GM15510 (cell line): ENCODE data around the gene SPPL2C.

ENCODE experiments used
- POLR2A ChIP-seq: IDR thresholded peaks from 3 replicates; pipeline ENCODE4 v1.6.1; 2011; ENCODE audit warnings: borderline replicate concordance; ENCODE audit not compliant: insufficient read length; ENCODE audit errors: extremely low read depth

SPPL2C gene

GRCh38 chr17:45839442-45839841, 5.2 kb upstream of the SPPL2C start:
- no peak for TF ChIP-seq POLR2A

- no peak for TF ChIP-seq POLR2A
Measured at GRCh38 chr17:45841186-45841585, 3.5 kb upstream of the SPPL2C start.

DNA sequence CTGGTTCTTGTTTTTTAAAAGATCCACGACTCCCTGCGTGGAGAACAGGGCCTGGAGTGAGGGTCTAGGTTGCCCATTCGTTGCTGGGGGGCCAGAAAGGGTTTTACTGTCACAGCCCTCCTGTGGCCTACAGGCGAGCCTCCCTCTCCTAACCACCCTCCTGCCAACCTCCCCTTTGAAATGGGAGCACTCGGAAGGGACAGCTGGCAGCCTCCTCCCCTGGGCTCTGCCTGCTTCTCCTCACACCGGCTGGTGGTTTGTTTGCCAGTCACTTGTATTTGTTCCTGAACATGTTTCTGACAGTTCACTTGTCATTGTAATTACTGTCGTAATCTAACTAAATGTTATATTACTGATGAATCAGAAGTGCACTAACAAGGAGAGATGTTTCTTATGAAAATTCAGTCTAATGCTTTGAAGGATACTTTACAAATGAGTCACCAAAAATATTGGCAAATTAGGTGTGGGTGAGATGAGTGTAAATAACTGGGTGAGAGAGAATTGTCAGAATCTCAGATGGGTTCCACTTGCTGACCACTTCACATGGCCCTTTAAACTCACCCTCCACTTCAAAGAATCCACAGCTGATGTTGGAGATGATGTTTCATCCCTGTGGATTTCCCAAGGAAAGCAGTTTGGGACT, 2.7 kb upstream of the SPPL2C start:
- no peak for TF ChIP-seq POLR2A

- no peak for TF ChIP-seq POLR2A
Measured at GRCh38 chr17:45843722-45844121, 959 bp upstream of the SPPL2C start.

DNA sequence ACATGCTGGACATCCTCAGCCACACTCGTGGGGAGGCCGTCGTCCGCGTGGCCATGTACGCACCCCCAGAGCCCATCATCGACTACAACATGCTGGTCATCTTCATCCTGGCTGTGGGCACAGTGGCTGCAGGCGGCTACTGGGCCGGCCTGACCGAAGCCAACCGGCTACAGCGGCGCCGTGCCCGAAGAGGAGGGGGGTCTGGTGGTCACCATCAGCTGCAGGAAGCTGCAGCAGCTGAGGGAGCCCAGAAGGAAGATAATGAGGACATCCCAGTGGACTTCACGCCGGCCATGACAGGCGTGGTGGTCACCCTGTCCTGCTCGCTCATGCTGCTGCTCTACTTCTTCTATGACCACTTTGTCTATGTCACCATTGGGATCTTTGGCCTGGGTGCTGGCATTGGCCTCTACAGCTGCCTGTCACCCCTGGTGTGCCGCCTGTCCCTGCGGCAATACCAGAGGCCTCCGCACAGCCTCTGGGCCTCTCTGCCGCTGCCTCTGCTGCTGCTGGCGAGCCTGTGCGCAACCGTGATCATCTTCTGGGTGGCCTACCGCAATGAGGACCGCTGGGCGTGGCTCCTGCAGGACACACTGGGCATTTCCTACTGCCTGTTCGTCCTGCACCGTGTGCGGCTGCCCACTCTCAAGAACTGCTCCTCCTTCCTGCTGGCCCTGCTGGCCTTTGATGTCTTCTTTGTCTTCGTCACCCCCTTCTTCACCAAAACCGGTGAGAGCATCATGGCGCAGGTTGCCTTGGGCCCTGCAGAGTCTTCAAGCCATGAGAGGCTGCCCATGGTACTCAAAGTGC, 900 bp downstream of the SPPL2C start:
- no peak for TF ChIP-seq POLR2A

- no peak for TF ChIP-seq POLR2A
Measured at GRCh38 chr17:45846223-45846622, 1.5 kb downstream of the SPPL2C start.

DNA sequence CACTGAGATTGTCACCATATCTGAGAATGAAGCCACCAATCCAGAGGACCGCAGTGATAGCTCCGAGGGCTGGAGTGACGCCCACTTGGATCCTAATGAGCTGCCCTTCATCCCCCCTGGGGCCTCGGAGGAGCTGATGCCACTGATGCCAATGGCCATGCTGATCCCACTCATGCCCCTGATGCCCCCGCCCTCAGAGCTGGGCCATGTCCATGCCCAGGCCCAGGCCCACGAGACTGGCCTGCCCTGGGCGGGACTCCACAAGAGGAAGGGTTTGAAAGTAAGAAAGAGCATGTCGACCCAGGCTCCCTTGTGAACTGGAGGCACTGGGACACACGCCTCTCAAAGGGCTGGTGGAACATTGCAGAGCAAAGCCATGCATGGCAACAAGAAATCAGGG, 2.0 kb downstream of the SPPL2C start:
- TF ChIP-seq POLR2A: no peak

DNA sequence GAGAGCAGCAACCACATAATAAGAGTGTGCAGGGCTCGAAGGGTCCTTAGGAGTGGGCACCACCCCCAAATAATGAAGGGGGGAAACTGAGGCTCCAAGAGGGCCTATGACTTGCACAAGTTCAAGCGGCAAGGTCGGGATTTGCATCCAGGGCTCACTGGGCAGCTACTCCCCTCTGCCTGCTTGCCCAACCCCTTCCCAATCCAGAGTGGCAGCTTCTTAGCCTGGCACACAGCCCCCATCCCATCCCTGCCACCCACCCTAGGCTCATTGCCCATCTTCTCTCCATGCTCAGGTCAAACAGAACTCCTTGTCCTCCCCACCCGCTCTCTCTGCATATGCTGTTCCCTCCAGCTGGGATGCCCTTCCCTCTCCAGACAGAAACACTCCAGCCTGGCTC, 2.4 kb downstream of the SPPL2C start:
- no peak for TF ChIP-seq POLR2A

- TF ChIP-seq POLR2A: no peak
Measured at GRCh38 chr17:45847747-45848146, 3.1 kb downstream of the SPPL2C start.

DNA sequence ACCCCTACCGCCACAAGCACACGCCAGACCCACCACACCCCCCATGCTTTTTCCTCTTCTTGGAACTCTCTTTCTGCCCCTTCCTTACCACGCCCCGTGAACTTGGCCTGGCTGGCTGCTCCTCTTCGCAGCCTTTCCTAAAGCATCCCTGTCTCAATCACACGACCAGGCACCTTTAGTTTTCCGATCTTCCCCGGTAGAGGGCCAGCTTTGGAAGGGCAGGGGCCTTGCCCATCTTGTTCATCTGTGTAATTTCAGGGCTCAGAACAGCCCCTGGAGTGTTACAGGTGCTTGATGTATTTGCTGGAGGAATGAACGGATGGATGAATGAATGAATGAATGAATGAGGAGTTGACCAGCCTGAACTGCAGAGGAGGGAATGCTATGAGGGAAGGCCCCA, 3.7 kb downstream of the SPPL2C start:
- TF ChIP-seq POLR2A: no peak

DNA sequence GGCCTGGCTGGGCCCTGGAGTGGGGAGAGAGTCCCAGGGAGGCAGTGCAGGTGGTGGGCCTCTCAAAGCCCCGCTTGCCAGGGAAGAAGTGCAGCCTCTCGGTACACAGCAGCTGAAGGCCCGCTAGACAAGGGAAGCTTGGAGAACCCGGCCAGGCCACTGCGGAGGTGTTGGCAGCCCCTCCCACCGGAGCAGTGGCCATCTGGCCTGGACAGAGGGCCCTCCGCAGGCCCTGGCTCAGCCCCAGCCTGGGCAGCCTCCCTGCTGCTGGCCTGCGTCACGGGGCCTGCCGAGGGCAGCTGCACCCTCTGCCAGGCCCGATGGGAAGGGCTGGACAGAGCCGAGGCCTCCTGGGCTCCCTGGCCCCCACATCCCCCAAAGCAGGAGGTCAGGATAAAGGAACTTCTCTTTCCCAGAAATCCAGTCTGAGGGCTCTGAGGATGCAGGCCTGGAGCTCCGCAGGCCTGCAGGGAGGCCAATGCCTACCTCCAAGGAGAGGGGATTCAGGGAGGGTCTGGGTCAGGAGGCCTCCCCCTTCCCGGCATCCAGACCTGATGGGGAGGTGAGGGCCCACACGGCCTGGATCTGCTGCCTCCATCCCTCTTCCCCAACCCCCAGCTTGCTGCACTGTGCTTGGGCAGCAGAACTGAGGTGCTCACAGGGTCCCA, 4.3 kb downstream of the SPPL2C start:
- TF ChIP-seq POLR2A: no peak

- TF ChIP-seq POLR2A: no peak
Measured at GRCh38 chr17:45849536-45849990, 4.9 kb downstream of the SPPL2C start.

DNA sequence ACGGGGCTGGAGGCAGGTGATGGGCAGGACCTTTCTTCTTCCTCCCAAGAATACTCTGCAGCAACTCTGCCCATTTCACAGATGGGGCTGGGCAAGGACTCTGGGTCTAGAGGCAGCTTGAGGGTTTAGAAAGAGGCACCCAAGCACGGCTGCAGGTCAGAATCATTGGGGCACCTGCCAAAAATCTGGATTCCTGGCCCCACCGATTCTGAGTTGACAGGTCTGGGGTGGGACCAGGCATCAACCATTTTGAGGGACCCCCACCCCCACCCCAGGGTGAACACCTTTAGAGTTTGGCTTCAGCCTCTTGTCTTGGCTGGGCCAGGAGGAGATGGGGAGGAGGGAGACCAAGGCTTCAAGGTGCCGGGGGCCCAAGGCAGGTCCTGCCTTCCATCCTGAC, 5.3 kb downstream of the SPPL2C start:
- no peak for TF ChIP-seq POLR2A

DNA sequence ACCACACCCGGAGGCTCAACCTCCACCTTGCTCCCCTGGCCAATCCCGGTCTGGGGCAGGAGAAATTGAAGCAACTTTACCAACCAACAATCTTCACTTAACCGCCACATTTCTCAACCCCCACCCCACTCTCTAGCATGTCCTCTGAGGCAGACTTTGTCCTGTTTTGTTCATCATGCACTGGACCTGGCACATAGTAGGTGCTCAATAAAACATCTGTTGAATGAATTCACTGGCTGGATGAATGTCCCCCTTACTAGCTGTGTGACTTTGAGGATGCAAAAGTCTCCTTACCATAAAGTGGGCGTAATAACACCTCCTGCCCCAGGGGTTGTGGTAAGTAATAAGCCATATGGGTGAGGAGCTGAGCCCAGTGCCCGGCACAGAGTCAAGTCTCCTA, 5.8 kb downstream of the SPPL2C start:
- TF ChIP-seq POLR2A: no peak

GRCh38 chr17:45851022-45851421, 6.3 kb downstream of the SPPL2C start:
- no peak for TF ChIP-seq POLR2A

GRCh38 chr17:45851464-45851863, 6.8 kb downstream of the SPPL2C start:
- TF ChIP-seq POLR2A: no peak

GRCh38 chr17:45851873-45852272, 7.2 kb downstream of the SPPL2C start:
- TF ChIP-seq POLR2A: no peak
